Neuronal stem cell (in vitro differentiated cells): ENCODE data around the gene CCDC85C.

Source experiments
- DNase-seq: peaks from one replicate; pipeline ENCODE4 v3.0.0-alpha.2; 2013; ENCODE audit warnings: low spot score
- H2AFZ ChIP-seq: one replicate; pipeline ENCODE4 v1.6.1; 2013; ENCODE audit warnings: mild to moderate bottlenecking, low read length, inconsistent platforms
- H2AK5ac ChIP-seq: 2 replicates; pipeline ENCODE4 v1.6.1; 2013; ENCODE audit warnings: low read depth, mild to moderate bottlenecking, inconsistent platforms, low read length, moderate library complexity, mixed read lengths
- H2BK120ac ChIP-seq: 2 replicates; pipeline ENCODE4 v1.6.1; 2013; ENCODE audit warnings: low read depth, mild to moderate bottlenecking, inconsistent platforms, low read length, moderate library complexity, mixed read lengths
- H2BK12ac ChIP-seq: one replicate; pipeline ENCODE4 v1.6.1; 2013; ENCODE audit warnings: low read length, inconsistent platforms
- H2BK15ac ChIP-seq: 2 replicates; pipeline ENCODE4 v1.6.1; 2013; ENCODE audit warnings: mild to moderate bottlenecking, low read length, inconsistent platforms, mixed read lengths
- H2BK5ac ChIP-seq: one replicate; pipeline ENCODE4 v1.6.1; 2013; ENCODE audit warnings: inconsistent platforms, mild to moderate bottlenecking, low read length, moderate library complexity
- H3K14ac ChIP-seq: one replicate; pipeline ENCODE4 v1.6.1; 2013; ENCODE audit warnings: low read length, inconsistent platforms
- H3K18ac ChIP-seq: 2 replicates; pipeline ENCODE4 v1.6.1; 2013; ENCODE audit warnings: low read length, inconsistent platforms
- H3K23ac ChIP-seq: 2 replicates; pipeline ENCODE4 v1.6.1; 2013; ENCODE audit warnings: low read depth, mild to moderate bottlenecking, mixed read lengths, low read length, inconsistent platforms; ENCODE audit not compliant: poor library complexity
- H3K27ac ChIP-seq: replicated peaks from 3 replicates; pipeline ENCODE4 v1.5.1; 2013; ENCODE audit warnings: low read length, inconsistent platforms
- H3K27me3 ChIP-seq, 3 experiments: 2 replicates each; pipeline ENCODE4 v1.6.1; 2013; ENCODE audit warnings: low read length in 3 of 3, mild to moderate bottlenecking in 2 of 3, inconsistent platforms in 1 of 3, low read depth in 1 of 3, mixed read lengths in 1 of 3, moderate library complexity in 1 of 3; ENCODE audit not compliant: control insufficient read depth in 3 of 3, insufficient read depth in 3 of 3
- H3K36me3 ChIP-seq, 2 donors: replicated peaks in 1 of 2; 2 replicates each; pipeline ENCODE4 v1.6.1; 2013; ENCODE audit warnings: low read length in 2 of 2; ENCODE audit not compliant: control insufficient read depth in 2 of 2, insufficient read depth in 2 of 2
- H3K4ac ChIP-seq: 2 replicates; pipeline ENCODE4 v1.6.1; 2013; ENCODE audit warnings: inconsistent platforms, mild to moderate bottlenecking, low read length, moderate library complexity
- H3K4me1 ChIP-seq, 2 donors: 1 replicate in 1 of 2; 2 replicates in 1 of 2; pipeline ENCODE4 v1.6.1; 2013; ENCODE audit warnings: low read length in 2 of 2, low read depth in 1 of 2; ENCODE audit not compliant: control insufficient read depth in 2 of 2, insufficient read depth in 1 of 2
- H3K4me2 ChIP-seq: one replicate; pipeline ENCODE4 v1.6.1; 2013; ENCODE audit warnings: mild to moderate bottlenecking, low read length, inconsistent platforms; ENCODE audit not compliant: insufficient read depth, poor library complexity, severe bottlenecking
- H3K4me3 ChIP-seq, 2 donors: 2 replicates each; pipeline ENCODE4 v1.5.1; 2013; ENCODE audit warnings: low read length in 2 of 2, mild to moderate bottlenecking in 2 of 2, inconsistent platforms in 1 of 2, moderate library complexity in 1 of 2
- H3K79me1 ChIP-seq: one replicate; pipeline ENCODE4 v1.6.1; 2013; ENCODE audit warnings: low read depth, mild to moderate bottlenecking, inconsistent platforms, low read length, moderate library complexity
- H3K9ac ChIP-seq: one replicate; pipeline ENCODE4 v1.6.1; 2013; ENCODE audit warnings: mild to moderate bottlenecking, low read depth, low read length, inconsistent platforms; ENCODE audit not compliant: poor library complexity
- H3K9me3 ChIP-seq, 2 donors: replicated peaks in 1 of 2; 2 replicates each; pipeline versions ENCODE3 to v1.6.1; 2013; ENCODE audit warnings: low read length in 2 of 2, mild to moderate bottlenecking in 2 of 2, inconsistent platforms in 1 of 2, low read depth in 1 of 2, mixed read lengths in 1 of 2, moderate library complexity in 1 of 2; ENCODE audit not compliant: control insufficient read depth in 2 of 2, insufficient read depth in 1 of 2
- H4K8ac ChIP-seq: one replicate; pipeline ENCODE4 v1.6.1; 2013; ENCODE audit warnings: low read depth, mild to moderate bottlenecking, inconsistent platforms, low read length, moderate library complexity
- H4K91ac ChIP-seq: one replicate; pipeline ENCODE4 v1.6.1; 2013; ENCODE audit warnings: low read length, low read depth, mild to moderate bottlenecking, inconsistent platforms; ENCODE audit not compliant: poor library complexity
- WGBS, 2 donors: extraction: QIAGEN DNeasy Blood & Tissue Kit; methylation state at CpG; one replicate each; pipeline ENCODE4 v1.1.7; 2013; ENCODE audit warnings: missing lambda C conversion rate in 2 of 2, mixed read lengths in 1 of 2; ENCODE audit not compliant: insufficient read length in 2 of 2, insufficient replicate concordance in 1 of 2; ENCODE audit errors: extremely low coverage in 2 of 2; 5-methylcytosine and 5-hydroxymethylcytosine counted together

The CCDC85C gene

GRCh38 chr14:99569725-99570543 lies 34.1 kb downstream of the CCDC85C start:
- Histone ChIP-seq H2BK15ac (peak overlapping the region; percentile 47), H4K91ac (peak overlapping the region; percentile 89), H3K4me1 (peaks cover 63 to 84% of the 10 kb centered on the region in 2 donors), H3K79me1 (peaks cover 11% of the 10 kb centered on the region), H3K9me3 (no peaks in the 10 kb centered on the region), H3K4ac (peak overlapping the region; percentile 15), H2BK120ac (no peak overlapping the region), H3K4me2 (no peak overlapping the region), H4K8ac (no peak overlapping the region), H3K27me3 (no peaks in the 10 kb centered on the region), H2BK5ac (peak overlapping the region; percentile 55), H3K9ac (no peak overlapping the region), H3K14ac (peak overlapping the region; percentile 91), H3K27ac (no peak overlapping the region), H3K36me3 (no peaks in the 10 kb centered on the region), H2AFZ (no peak overlapping the region), H3K18ac (peak overlapping the region; percentile 93), H3K23ac (no peak overlapping the region), H3K4me3 (no peak overlapping the region), H2AK5ac (peak overlapping the region; percentile 88), H2BK12ac (peak overlapping the region; percentile 66)
- WGBS, 2 donors, result no CpG with 5 or more reads among the region's 14 CpGs
- no peak for DNase-seq

- H3K27ac ChIP-seq, result no peak overlapping the region
These were observed 35.1 kb downstream of the CCDC85C start for GRCh38 chr14:99568567-99569560.

GRCh38 chr14:99566390-99567354 lies 37.3 kb downstream of the CCDC85C start:
- no peak overlapping the region for H2BK12ac ChIP-seq
- H4K91ac ChIP-seq, result no peak overlapping the region
- H3K4me1 ChIP-seq, result peaks cover 58 to 83% of the 10 kb centered on the region in 2 donors
- H3K14ac ChIP-seq, result no peak overlapping the region
- no peak overlapping the region for H3K4ac ChIP-seq
- H3K79me1 ChIP-seq, result peaks cover 9% of the 10 kb centered on the region
- no peaks in the 10 kb centered on the region for H3K36me3 ChIP-seq
- H3K4me3 ChIP-seq, result no peak overlapping the region
- peak overlapping the region; percentile 67 for H4K8ac ChIP-seq
- H2BK5ac ChIP-seq, result no peak overlapping the region
- no peak overlapping the region for H3K23ac ChIP-seq
- no peak overlapping the region for H2BK15ac ChIP-seq
- WGBS, 2 donors, result no CpG with 5 or more reads among the region's 20 CpGs
- no peak overlapping the region for H3K27ac ChIP-seq
- no peak overlapping the region for H2AFZ ChIP-seq
- peak overlapping the region; percentile 53 for H2AK5ac ChIP-seq
- no peak overlapping the region for H2BK120ac ChIP-seq
- H3K18ac ChIP-seq, result peak overlapping the region; percentile 63
- H3K27me3 ChIP-seq, result no peaks in the 10 kb centered on the region
- no peaks in the 10 kb centered on the region for H3K9me3 ChIP-seq
- H3K9ac ChIP-seq, result no peak overlapping the region
- no peak for DNase-seq
- H3K4me2 ChIP-seq, result no peak overlapping the region

More at GRCh38 chr14:99568567-99569560, 35.1 kb downstream of the CCDC85C start:
- Histone ChIP-seq H2BK5ac (no peak overlapping the region), H3K36me3 (no peaks in the 10 kb centered on the region), H3K4me1 (peaks cover 59 to 84% of the 10 kb centered on the region in 2 donors), H3K18ac (peak overlapping the region; percentile 87), H2BK120ac (no peak overlapping the region), H2AK5ac (peak overlapping the region; percentile 56), H3K27me3 (no peaks in the 10 kb centered on the region), H3K4me3 (no peak overlapping the region), H4K91ac (no peak overlapping the region), H2BK15ac (peak overlapping the region; percentile 12), H4K8ac (no peak overlapping the region), H3K9ac (peak overlapping the region; percentile 9), H3K14ac (no peak overlapping the region), H3K23ac (no peak overlapping the region), H2AFZ (no peak overlapping the region), H3K4me2 (no peak overlapping the region), H3K79me1 (peaks cover 11% of the 10 kb centered on the region), H3K4ac (no peak overlapping the region), H3K9me3 (no peaks in the 10 kb centered on the region), H2BK12ac (no peak overlapping the region)
- WGBS, 2 donors, result no CpG with 5 or more reads among the region's 22 CpGs
- DNase-seq, result no peak
